Epithelial cell of esophagus (primary cell): ENCODE measurements around the gene OXNAD1.

Source experiments
- DNase-seq: peaks from one replicate; pipeline ENCODE4 v3.0.0; 2010; ENCODE audit warnings: low read depth
- H3K4me3 ChIP-seq: 2 replicates; pipeline ENCODE4 v1.5.1; 2011; ENCODE audit warnings: mild to moderate bottlenecking, low read length, control low read depth
- TF ChIP-seq, protein P1 (sequence below): IDR thresholded peaks from 2 replicates; pipeline ENCODE4 v1.5.1; 2011; ENCODE audit warnings: low read depth, mild to moderate bottlenecking, low read length, control low read depth, inconsistent platforms; ENCODE audit not compliant: insufficient read depth; ENCODE audit errors: missing control alignments

The OXNAD1 gene, protein sequence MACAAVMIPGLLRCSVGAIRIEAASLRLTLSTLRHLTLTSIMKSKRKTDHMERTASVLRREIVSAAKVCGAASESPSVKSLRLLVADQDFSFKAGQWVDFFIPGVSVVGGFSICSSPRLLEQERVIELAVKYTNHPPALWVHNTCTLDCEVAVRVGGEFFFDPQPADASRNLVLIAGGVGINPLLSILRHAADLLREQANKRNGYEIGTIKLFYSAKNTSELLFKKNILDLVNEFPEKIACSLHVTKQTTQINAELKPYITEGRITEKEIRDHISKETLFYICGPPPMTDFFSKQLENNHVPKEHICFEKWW

GRCh38 chr3:16264708-16265454 lies at the start of gene OXNAD1, which contains the start of gene DPH3:
TSS of gene OXNAD1 (plus strand) at chr3:16265212. CDS start at chr3:16270953, 5,741 bp downstream.
TSS of gene DPH3 (minus strand) at chr3:16264943. CDS start at chr3:16264876, 67 bp downstream.
- TF ChIP-seq, protein P1, sequence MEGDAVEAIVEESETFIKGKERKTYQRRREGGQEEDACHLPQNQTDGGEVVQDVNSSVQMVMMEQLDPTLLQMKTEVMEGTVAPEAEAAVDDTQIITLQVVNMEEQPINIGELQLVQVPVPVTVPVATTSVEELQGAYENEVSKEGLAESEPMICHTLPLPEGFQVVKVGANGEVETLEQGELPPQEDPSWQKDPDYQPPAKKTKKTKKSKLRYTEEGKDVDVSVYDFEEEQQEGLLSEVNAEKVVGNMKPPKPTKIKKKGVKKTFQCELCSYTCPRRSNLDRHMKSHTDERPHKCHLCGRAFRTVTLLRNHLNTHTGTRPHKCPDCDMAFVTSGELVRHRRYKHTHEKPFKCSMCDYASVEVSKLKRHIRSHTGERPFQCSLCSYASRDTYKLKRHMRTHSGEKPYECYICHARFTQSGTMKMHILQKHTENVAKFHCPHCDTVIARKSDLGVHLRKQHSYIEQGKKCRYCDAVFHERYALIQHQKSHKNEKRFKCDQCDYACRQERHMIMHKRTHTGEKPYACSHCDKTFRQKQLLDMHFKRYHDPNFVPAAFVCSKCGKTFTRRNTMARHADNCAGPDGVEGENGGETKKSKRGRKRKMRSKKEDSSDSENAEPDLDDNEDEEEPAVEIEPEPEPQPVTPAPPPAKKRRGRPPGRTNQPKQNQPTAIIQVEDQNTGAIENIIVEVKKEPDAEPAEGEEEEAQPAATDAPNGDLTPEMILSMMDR: peak; percentile 16
- peak; percentile 100 for DNase-seq

DNA sequence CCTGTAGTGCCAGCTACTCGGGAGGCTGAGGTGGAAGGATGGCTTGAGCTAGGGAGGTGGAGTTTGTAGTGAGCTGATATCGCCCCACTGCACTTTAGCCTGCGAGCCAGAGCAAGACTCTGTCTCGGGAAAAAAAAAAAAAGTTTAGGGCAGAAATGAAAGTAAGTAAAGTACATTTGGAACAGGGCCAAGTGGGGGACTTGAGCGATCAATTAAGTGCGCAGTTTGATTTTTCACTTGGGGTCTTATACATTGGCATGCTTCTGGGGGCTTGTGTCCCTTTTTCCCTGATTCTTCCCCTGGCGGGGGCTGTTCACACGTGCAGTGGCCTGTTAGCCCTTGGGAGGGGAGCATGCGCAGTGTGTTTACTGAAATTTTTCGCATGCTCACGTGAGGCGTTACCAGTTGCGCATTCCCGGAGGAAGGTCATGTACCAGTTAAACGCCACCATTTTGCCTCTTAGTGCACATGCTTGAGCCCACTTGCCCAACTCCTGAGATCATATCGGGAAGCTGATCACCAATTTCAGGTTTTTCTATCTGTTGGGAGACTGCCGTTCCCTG lies 48.6 kb upstream of the OXNAD1 start:
- no peak overlapping the region for H3K4me3 ChIP-seq
- TF ChIP-seq, protein P1: no peak
- DNase-seq: no peak

More at GRCh38 chr3:16264708-16265454, at the start of gene OXNAD1, which contains the start of gene DPH3:
- peak within 1 kb of the TSS; percentile 93 for H3K4me3 ChIP-seq

GRCh38 chr3:16219777-16220176 lies 45.2 kb upstream of the OXNAD1 start:
- no peak for DNase-seq
- TF ChIP-seq, protein P1: no peak
- no peak overlapping the region for H3K4me3 ChIP-seq

- TF ChIP-seq, protein P1: no peak
- H3K4me3 ChIP-seq: no peak overlapping the region
- no peak for DNase-seq
Measured at GRCh38 chr3:16221990-16222389, 43.0 kb upstream of the OXNAD1 start.

GRCh38 chr3:16222547-16222946 lies 42.5 kb upstream of the OXNAD1 start:
- DNase-seq: no peak
- TF ChIP-seq, protein P1: no peak
- H3K4me3 ChIP-seq: no peak overlapping the region

GRCh38 chr3:16224325-16224724 lies 40.7 kb upstream of the OXNAD1 start:
- no peak overlapping the region for H3K4me3 ChIP-seq
- TF ChIP-seq, protein P1: no peak
- no peak for DNase-seq
